HL-60 (cell line): ENCODE measurements around the gene GPX3.

Experiments used
- DNase-seq, 2 experiments: peaks; one replicate each; pipeline ENCODE4 v3.0.0-alpha.2; 2010 to 2020; ENCODE audit warnings: low read depth in 1 of 2, low spot score in 1 of 2
- H3K27ac ChIP-seq: fragments of 250-450 bp; sonication (Bioruptor Pico); replicated peaks from 2 replicates; pipeline ENCODE4 v1.5.1; 2020; ENCODE audit warnings: mild to moderate bottlenecking, moderate library complexity
- H3K27me3 ChIP-seq: fragments of 250-450 bp; sonication (Bioruptor Pico); 2 replicates; pipeline ENCODE4 v1.5.1; 2021; ENCODE audit warnings: mild to moderate bottlenecking, moderate library complexity; ENCODE audit not compliant: insufficient read depth, poor library complexity, severe bottlenecking
- H3K4me3 ChIP-seq: replicated peaks from 2 replicates; pipeline ENCODE4 v1.5.1; 2011; ENCODE audit warnings: mild to moderate bottlenecking, control low read depth, low read length; ENCODE audit not compliant: insufficient read depth
- GABPA ChIP-seq: IDR thresholded peaks from 2 replicates; pipeline ENCODE4 v1.6.1; 2012; ENCODE audit warnings: low read depth
- POLR2AphosphoS5 ChIP-seq: IDR thresholded peaks from 2 replicates; pipeline ENCODE4 v1.6.1; 2012; ENCODE audit warnings: low read depth
- SPI1 ChIP-seq: IDR thresholded peaks from 2 replicates; pipeline ENCODE4 v1.6.1; 2012; ENCODE audit warnings: low read depth, mild to moderate bottlenecking, borderline replicate concordance
- TF ChIP-seq, protein P1 (sequence below): IDR thresholded peaks from 2 replicates; pipeline ENCODE4 v1.6.1; 2012; ENCODE audit warnings: low read depth; ENCODE audit not compliant: insufficient replicate concordance
- TF ChIP-seq, protein P2 (sequence below): IDR thresholded peaks from one replicate; pipeline ENCODE4 v1.5.1; 2011; ENCODE audit warnings: low read length, control low read depth, inconsistent platforms; ENCODE audit not compliant: insufficient read depth

Gene GPX3

DNA sequence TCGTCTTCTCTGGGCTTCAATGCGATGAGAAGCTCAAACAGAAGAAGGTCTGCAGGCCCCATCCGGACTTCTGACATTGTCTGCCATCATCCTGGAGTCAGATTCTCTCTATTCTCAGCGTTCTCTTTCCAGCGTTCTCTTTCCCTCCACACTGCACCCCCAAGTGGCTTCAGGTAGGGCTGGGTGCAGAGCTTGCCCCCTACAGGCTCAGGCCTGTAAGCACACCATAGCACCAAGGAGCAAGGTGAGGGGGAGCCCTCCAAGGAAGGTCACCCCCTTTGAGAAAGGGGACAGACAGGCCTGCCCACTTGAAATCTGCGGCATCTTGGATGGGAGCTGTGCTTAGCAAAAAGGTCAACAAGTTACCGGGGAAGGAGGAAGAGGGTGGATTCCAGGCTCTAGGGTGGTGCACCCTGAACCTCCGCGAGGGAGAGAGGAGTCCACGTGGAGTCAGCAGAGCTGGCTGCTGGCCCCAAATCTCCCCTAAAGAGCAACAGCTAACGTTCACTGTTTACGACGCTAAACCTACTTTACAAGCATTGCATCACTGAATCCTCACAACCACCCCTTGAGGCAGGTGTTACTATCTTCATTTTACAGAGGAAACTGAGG lies 27.5 kb downstream of the GPX3 start:
- no peaks in the 10 kb centered on the region for H3K27me3 ChIP-seq
- H3K27ac ChIP-seq = no peak overlapping the region
- H3K4me3 ChIP-seq = no peak overlapping the region
- DNase-seq = no peak
- TF ChIP-seq, protein P1, sequence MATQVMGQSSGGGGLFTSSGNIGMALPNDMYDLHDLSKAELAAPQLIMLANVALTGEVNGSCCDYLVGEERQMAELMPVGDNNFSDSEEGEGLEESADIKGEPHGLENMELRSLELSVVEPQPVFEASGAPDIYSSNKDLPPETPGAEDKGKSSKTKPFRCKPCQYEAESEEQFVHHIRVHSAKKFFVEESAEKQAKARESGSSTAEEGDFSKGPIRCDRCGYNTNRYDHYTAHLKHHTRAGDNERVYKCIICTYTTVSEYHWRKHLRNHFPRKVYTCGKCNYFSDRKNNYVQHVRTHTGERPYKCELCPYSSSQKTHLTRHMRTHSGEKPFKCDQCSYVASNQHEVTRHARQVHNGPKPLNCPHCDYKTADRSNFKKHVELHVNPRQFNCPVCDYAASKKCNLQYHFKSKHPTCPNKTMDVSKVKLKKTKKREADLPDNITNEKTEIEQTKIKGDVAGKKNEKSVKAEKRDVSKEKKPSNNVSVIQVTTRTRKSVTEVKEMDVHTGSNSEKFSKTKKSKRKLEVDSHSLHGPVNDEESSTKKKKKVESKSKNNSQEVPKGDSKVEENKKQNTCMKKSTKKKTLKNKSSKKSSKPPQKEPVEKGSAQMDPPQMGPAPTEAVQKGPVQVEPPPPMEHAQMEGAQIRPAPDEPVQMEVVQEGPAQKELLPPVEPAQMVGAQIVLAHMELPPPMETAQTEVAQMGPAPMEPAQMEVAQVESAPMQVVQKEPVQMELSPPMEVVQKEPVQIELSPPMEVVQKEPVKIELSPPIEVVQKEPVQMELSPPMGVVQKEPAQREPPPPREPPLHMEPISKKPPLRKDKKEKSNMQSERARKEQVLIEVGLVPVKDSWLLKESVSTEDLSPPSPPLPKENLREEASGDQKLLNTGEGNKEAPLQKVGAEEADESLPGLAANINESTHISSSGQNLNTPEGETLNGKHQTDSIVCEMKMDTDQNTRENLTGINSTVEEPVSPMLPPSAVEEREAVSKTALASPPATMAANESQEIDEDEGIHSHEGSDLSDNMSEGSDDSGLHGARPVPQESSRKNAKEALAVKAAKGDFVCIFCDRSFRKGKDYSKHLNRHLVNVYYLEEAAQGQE = no peak
- TF ChIP-seq, protein P2, sequence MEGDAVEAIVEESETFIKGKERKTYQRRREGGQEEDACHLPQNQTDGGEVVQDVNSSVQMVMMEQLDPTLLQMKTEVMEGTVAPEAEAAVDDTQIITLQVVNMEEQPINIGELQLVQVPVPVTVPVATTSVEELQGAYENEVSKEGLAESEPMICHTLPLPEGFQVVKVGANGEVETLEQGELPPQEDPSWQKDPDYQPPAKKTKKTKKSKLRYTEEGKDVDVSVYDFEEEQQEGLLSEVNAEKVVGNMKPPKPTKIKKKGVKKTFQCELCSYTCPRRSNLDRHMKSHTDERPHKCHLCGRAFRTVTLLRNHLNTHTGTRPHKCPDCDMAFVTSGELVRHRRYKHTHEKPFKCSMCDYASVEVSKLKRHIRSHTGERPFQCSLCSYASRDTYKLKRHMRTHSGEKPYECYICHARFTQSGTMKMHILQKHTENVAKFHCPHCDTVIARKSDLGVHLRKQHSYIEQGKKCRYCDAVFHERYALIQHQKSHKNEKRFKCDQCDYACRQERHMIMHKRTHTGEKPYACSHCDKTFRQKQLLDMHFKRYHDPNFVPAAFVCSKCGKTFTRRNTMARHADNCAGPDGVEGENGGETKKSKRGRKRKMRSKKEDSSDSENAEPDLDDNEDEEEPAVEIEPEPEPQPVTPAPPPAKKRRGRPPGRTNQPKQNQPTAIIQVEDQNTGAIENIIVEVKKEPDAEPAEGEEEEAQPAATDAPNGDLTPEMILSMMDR = peak; percentile 61

DNA sequence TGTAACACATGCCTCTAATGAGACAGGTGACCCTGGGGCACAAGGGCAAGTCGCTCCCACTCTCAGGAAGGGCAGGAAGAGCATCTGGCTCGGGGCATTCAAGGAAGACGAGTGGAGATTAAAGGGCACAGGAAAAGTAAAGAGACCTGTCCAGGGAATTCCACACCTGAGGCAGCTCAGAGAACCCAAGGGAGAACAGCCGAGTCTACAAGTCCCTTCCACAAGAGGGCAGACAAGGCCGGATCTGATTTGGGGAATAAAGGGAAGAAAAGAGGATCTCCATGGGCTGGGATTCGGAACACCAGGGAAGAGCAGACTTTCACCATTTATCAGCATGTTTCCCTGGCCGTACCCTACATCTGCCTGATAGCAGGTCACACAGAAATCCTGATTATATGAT lies 28.1 kb downstream of the GPX3 start:
- no peak for TF ChIP-seq GABPA
- TF ChIP-seq, protein P1 = no peak
- TF ChIP-seq, protein P2 = no peak
- TF ChIP-seq SPI1 = no peak
- no peak for TF ChIP-seq POLR2AphosphoS5

DNA sequence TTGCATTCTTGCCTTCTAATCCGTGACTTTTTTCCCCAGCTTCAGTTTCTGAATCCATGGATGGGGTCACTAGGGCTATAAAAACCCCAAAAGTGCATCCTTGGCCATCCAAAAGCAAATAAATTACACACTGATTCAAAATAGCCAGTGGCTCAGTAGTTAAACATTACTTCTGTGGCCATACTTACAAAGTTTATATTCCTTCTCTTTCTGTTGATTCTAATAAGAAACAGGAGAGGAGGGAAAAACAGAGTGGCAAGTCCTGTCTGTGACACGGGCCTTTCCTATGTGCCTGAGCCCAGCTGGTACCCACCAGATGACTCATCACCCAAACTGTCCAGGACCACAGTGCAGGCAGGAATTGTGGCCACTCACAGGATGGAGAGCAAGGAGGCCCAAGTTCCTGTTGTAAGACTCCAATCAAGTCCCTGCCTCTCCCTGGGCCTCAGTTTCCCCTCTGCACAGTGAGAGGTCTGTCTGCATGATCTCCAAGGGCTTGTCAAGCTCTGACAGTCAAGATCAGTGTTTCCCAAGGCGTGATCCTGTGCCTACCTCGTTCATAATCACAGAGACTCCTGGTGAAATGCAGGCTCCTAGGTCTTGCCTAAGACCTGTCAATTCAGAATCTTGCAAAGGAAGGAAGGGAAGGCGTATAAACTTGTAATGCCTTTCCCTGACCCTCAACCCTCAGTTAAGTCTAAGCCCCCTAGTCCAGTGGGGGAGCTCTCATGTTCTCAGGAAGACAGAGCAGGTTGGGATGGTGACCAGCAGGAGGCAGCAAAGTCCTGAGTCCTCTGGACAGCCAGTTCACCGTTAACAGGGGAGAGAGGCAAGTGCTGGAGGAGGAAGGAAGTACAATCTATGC lies 30.9 kb downstream of the GPX3 start:
- H3K27ac ChIP-seq = no peak overlapping the region
- TF ChIP-seq POLR2AphosphoS5 (no peak), GABPA (no peak), SPI1 (peak; percentile 70; the same call in 1 of the 2 replicates)
- TF ChIP-seq, protein P1 = no peak
- TF ChIP-seq, protein P2 = peak; percentile 95
- DNase-seq = peak; percentile 69 to 90
- no peak overlapping the region for H3K4me3 ChIP-seq
- no peaks in the 10 kb centered on the region for H3K27me3 ChIP-seq

More for the DNA sequence above, 28.1 kb downstream of the GPX3 start:
- Histone ChIP-seq H3K27ac (no peak overlapping the region), H3K4me3 (no peak overlapping the region), H3K27me3 (no peaks in the 10 kb centered on the region)
- DNase-seq = no peak
